GM19351 (cell line): ENCODE results near the gene GRIA3.
A peak's percentile ranks its signal among the peaks of the same experiment; 100 is the strongest.

Source experiments
- ATAC-seq: cut with Tn5 transposase; IDR thresholded peaks from one replicate; pipeline ENCODE4 v1.9.1; 2021; ENCODE audit warnings: mild to moderate bottlenecking, moderate library complexity; ENCODE audit not compliant: unreplicated experiment

GRIA3 gene

GRCh38 chrX:123193101-123193500 is 9.0 kb downstream of the GRIA3 start:
- ATAC-seq: no peak

DNA sequence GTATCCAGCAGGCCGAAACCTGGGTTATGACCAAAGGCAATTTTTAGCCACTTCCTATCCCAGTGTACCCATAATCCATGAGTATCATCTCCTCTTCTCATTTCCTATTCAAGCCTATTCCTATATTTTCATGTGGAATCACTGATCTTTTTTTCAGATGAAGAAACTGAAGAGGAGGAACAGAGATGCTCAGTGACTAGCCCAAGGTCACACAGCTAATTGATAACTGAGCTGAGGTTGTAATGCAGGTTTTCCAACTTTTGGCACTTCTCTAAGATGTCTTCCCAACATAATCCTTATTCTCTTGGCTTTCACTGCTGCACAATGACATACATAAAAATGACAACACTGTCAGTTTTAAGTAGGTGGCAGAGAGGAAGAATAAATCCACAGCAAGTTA is 15.3 kb downstream of the GRIA3 start:
- no peak for ATAC-seq

DNA sequence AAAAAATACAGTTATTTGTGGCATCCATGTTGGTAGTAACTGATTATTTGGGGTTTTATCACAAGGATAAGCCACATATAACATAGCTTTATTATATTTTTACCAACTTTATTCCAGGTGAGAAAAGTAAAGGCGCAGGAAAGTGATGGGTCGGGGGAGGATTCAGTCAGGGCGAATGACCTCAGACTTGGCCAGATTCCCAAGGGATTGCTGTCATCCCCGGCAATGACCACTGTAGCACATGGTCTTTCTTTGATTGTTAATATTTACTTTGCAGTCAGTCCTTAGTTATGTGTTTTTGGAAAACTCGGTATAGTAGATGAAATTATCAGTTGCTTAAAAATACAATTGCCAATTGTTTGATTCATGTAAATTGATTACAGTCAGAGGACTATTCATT is 17.6 kb downstream of the GRIA3 start:
- ATAC-seq: no peak

- ATAC-seq: no peak
These were observed 18.4 kb downstream of the GRIA3 start for GRCh38 chrX:123202523-123202922.

DNA sequence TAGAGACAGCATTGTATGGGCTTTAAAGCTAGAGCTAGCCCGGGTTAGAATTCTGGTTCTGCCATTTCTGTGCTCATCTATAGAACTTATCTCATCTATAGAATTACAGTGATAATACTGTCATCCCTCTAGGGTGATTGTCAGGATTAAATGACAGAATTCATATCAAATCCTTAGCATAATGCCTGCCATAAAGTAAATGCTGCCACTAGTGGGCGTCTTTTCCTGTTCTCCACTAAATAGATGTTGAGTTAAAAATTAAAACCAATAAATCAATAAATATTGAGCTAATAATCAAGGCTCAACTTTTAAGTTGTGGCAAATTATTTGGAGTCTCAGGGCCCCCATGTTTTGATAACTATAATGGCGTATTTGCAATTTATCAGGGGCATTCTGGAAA is 19.7 kb downstream of the GRIA3 start:
- ATAC-seq: no peak

- no peak for ATAC-seq
These were observed 22.1 kb downstream of the GRIA3 start for GRCh38 chrX:123206176-123206575.

DNA sequence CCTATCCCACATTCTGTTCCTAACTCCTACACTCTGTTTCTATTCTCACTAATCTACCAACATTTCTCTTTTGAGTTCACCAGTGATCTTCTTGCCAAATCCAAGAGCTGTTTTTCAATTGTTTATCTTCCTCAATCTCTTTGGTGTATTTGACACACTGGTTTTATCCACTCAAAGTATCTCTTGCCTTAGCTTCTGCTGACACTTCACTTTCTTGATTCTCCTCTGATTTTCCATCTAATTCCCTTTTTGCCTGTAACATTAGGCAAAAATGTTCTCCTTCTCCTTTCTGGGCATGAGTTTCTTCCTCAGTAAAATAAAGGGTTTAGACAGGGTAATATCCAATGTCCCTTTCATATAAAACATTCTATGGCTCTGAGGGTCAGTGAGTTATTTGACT is 26.2 kb downstream of the GRIA3 start:
- no peak for ATAC-seq

DNA sequence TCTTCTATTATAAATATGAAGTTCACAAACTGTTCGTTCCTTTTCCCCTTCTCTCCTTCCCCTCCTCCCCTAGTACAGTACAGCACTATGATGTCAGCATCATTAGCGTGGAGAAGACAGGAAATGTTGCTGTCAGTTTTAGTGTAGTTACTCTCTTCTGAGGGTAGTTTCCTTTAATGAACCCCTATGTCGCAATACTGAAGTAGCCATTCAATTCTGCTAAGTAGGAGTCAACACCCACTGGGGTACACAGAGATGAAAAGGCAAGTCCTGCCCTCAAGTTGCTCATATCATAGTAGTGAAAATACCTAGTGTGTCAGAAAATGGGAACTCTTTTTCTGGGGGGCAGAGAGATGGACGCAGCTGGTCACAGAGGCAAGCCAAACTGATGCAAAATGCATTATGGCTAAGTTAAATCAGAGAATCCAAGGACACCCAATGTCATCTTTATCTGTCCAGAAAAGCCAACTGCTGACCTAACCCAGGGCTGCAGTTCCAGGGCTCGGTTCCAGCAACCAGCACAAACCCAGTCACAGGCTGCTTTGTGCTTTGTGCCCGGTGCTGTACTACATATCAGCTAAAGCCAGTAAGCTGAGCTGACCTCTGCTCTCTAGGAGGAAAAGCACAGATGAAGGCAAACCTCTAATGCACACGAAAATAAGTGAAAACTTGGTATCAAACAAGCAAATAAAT is 31.5 kb downstream of the GRIA3 start:
- no peak for ATAC-seq

- no peak for ATAC-seq
These were observed 33.0 kb downstream of the GRIA3 start for GRCh38 chrX:123217077-123217476.

- ATAC-seq: no peak
These were observed 33.6 kb downstream of the GRIA3 start for GRCh38 chrX:123217728-123218127.

DNA sequence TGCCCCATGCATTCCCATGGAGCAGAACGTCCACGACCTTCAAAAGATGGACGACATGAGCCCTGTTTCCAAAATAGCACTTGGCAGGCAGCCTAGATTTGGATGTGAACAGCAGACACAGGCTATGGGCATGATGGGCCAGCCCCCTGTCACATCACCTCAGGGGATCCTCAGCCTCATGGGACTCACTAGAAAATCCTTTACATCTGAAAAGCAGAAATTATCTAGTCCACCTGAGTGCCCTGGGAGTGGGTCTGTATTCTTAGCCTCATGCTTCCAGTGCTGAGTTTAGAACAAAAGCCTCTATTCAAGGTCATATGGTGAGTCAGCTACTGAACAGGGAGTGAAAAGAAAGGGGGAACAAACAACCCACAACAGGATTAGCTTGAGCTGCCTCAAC is 35.8 kb downstream of the GRIA3 start:
- no peak for ATAC-seq

DNA sequence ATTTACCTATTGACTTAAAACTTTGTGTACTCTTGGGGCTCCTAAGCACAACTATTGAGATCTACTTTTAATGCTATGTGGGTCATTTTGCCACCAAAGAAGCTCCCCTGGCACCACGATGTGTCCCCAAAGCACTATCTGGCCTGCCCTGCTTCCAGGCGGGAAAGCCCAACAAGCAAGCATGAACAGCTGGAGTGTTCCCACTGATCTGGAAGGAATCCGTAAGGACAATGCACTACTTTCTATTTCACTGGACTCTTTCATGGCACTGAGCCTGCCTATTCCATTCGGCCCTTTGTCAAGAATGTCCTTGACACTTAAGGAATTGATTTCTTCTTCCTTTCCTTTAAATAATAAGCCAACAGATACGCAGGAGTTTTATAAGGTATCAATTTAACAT is 38.8 kb downstream of the GRIA3 start:
- ATAC-seq: no peak

DNA sequence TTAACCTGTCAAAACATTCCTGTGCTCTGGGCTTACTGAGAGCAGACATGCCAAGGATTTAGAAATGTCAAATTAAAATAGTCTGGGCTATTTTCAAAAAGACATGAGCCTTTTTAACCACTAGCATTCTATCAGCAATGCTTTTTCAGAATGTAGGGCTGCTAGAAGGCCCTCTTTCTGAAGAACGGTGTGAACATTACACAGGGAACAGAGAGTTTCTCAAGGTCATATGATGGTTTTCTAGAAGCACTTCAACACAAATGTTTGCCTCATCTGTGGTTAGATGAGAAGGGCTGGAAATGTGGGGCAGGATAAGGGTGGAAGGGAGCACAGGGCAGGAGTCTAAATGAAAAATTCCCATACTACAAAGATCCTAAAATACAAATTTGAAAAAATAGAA is 39.3 kb downstream of the GRIA3 start:
- ATAC-seq: peak; percentile 50

GRCh38 chrX:123223859-123224258 is 39.8 kb downstream of the GRIA3 start:
- ATAC-seq: peak; percentile 92

- no peak for ATAC-seq
These were observed 46.7 kb downstream of the GRIA3 start for GRCh38 chrX:123230798-123231197.

DNA sequence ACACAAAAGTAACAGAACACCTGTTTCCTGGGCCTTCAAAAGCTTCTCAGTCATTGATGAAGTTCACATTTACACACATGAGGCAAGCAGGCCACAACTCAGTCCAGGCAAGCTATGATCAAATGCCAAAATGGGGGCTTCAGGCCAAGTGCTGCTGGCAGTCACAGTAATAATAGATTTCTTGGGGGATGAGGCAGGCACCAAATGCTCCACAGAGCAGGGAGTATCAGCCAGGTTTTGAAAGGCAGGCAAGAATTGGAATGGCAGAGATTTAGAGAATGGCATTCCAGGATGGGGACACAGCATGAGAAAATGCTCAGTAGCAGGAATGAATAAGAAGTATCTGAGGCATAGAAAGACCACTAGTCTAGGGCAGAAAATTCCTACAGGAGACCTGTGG is 52.8 kb downstream of the GRIA3 start:
- no peak for ATAC-seq

DNA sequence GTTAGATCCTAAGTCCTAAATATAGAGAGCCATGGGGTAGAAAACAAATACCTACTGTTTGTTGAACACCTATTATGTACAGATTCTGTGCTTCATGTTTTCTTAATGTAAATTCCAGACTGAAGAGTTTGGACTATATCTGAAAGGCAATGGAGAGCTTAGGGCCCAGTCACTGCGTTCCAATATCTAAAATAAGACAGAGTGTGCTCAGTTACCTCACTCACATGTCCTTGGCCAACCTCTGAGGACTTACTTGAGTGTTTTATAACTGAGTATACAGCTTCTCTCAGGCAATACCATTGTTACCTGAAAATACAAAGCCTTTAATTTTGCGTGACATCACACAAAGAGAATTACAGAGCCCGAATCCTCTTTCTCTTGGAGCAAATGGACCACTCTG is 53.2 kb downstream of the GRIA3 start:
- ATAC-seq: no peak

DNA sequence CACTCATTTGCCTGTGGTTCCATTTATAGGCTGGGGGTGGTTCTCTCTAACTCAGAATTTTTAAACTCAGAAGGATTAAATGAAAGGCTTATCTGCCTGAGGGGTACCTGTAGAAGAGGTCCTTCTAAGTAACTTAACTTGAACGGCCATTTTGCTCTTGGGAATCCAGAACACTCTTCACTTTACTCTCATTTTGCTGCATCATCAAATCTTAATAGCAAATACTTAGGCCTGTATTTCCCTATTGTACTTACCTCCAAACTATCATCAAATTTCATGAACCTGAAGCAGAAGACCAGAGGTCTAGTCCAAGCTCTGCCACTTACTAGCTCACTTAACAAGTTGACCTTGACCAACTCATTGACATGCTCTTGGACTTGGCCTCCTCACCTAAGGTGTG is 70.4 kb downstream of the GRIA3 start:
- no peak for ATAC-seq

DNA sequence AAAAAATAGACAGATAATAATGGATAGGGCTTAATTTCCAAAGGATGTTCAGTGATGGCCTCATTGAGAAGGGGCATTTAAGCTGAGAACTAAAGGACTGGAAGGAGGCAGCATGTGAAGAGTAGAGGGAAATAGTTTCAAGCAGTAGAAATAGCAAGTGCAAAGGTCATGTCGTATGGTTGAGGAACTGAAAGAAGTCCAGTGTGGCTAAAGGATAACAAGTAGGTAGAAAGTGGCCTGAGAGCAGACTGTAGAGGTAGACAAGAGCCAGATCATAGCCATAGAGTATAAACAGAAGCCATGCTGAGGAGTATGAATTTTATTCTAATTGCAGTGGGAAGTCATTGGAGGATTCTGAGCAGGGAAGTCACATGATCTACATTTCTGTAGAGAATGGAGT is 72.3 kb downstream of the GRIA3 start:
- ATAC-seq: peak; percentile 73

DNA sequence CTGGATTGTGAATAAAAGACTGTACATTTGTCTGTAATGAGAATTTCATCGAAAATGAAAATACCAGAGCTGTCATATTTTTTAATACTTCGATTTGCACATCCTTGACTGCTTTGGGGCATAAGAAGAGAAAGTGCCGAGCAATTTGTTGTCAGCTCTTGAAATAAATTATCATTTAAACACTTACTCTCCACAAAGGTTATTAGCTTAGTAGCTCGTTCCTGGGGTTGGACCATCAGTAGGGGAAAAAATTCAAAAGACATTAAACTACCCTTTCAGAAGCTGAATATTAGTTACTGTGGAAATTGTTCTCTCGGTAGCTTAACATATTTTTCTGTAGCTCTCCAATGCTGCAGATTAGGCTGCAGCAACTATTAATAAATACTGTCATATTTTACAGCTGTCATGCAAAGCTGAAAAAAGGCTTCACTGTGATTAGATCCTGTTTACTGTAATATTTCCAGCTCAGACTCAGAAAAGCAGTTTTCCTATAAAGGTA is 76.9 kb downstream of the GRIA3 start:
- no peak for ATAC-seq

- ATAC-seq: no peak
These were observed 79.2 kb downstream of the GRIA3 start for GRCh38 chrX:123263270-123263669.

GRCh38 chrX:123263747-123264146 is 79.7 kb downstream of the GRIA3 start:
- no peak for ATAC-seq

GRCh38 chrX:123267220-123267619 is 83.1 kb downstream of the GRIA3 start:
- no peak for ATAC-seq
